GM19467 (cell line): ENCODE measurements around the gene SLF2.
"Not testable (repeated sequence)": the region's sequence is repeated elsewhere in the genome, so short reads cannot be mapped to it uniquely, and the experiment has no call there.

Experiments used
- ATAC-seq: cut with Tn5 transposase; IDR thresholded peaks from one replicate; pipeline ENCODE4 v1.9.1; 2021; ENCODE audit warnings: mild to moderate bottlenecking, moderate library complexity; ENCODE audit not compliant: unreplicated experiment

SLF2 gene

GRCh38 chr10:100879741-100880360 lies 32.9 kb upstream of the SLF2 start:
- ATAC-seq: no peak

- no peak for ATAC-seq
These were observed 31.1 kb upstream of the SLF2 start for GRCh38 chr10:100881556-100882213.

- no peak for ATAC-seq
These were observed 30.5 kb upstream of the SLF2 start for GRCh38 chr10:100882252-100882651.

- ATAC-seq: no peak
These were observed 30.0 kb upstream of the SLF2 start for GRCh38 chr10:100882671-100883311.

- ATAC-seq: no peak
These were observed 29.4 kb upstream of the SLF2 start for GRCh38 chr10:100883312-100883821.

- ATAC-seq: not testable (repeated sequence)
These were observed 27.2 kb upstream of the SLF2 start for GRCh38 chr10:100885611-100886010.

GRCh38 chr10:100886091-100886490 lies 26.7 kb upstream of the SLF2 start:
- ATAC-seq: no peak

GRCh38 chr10:100886521-100886920 lies 26.2 kb upstream of the SLF2 start:
- no peak for ATAC-seq

- ATAC-seq: no peak
These were observed 25.8 kb upstream of the SLF2 start for GRCh38 chr10:100886963-100887362.

GRCh38 chr10:100887761-100888296 lies 24.9 kb upstream of the SLF2 start:
- ATAC-seq: no peak

GRCh38 chr10:100888957-100889356 lies 23.8 kb upstream of the SLF2 start:
- ATAC-seq: no peak

- no peak for ATAC-seq
These were observed 23.2 kb upstream of the SLF2 start for GRCh38 chr10:100889546-100889945.

- ATAC-seq: no peak
These were observed 22.6 kb upstream of the SLF2 start for GRCh38 chr10:100890141-100890672.

- ATAC-seq: no peak
These were observed 22.0 kb upstream of the SLF2 start for GRCh38 chr10:100890673-100891317.

GRCh38 chr10:100894033-100894432 lies 18.7 kb upstream of the SLF2 start:
- no peak for ATAC-seq

GRCh38 chr10:100894589-100895294 lies 18.0 kb upstream of the SLF2 start:
- no peak for ATAC-seq

GRCh38 chr10:100895346-100895745 lies 17.4 kb upstream of the SLF2 start:
- ATAC-seq: no peak

- no peak for ATAC-seq
These were observed 16.9 kb upstream of the SLF2 start for GRCh38 chr10:100895896-100896295.

- no peak for ATAC-seq
These were observed 15.8 kb upstream of the SLF2 start for GRCh38 chr10:100896876-100897461.

- no peak for ATAC-seq
These were observed 14.8 kb upstream of the SLF2 start for GRCh38 chr10:100897976-100898375.
